GM19395 (cell line): ENCODE data around the gene TRRAP.

Source experiments
- ATAC-seq: cut with Tn5 transposase; IDR thresholded peaks from one replicate; pipeline ENCODE4 v1.9.1; 2021; ENCODE audit warnings: mild to moderate bottlenecking, moderate library complexity; ENCODE audit not compliant: unreplicated experiment

TRRAP gene

DNA sequence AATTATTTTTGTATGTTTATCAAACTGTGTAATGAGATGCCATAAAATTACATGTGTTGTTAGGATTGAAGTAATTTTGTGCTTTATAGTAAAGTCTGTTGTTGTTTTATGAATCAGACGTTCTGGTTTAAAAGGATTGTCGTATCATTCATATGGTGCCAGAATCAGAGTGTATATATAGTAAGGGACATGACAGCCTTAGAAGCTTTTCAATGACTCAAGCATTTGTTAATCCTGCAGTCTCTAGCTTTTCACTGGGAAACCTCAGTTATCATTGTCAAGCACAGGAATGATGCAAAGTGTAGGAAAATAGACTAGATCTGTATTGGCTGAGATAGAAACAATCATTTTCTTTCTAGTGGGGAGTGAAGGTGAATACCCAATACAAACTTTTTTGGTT, 57.5 kb downstream of the TRRAP start:
- ATAC-seq = no peak

DNA sequence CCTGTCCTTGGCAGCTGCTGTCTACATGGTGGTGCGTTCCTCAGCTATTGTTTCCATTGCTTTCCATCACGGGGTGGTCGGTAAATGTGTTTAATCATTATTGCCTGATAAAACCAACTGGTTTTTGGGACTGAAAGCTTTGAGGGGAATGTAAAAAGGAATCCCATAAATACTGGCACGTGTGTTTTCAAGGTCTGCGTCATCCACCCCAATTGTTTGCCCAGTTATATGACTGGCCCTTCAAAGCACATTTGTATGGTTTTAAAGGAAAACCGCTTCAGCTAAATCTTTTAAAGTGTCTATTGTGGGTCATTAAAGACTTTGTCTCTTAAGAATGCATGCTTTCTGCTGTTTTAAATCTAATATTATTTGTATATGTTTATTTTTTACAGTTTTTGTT, 65.0 kb downstream of the TRRAP start:
- ATAC-seq = no peak

DNA sequence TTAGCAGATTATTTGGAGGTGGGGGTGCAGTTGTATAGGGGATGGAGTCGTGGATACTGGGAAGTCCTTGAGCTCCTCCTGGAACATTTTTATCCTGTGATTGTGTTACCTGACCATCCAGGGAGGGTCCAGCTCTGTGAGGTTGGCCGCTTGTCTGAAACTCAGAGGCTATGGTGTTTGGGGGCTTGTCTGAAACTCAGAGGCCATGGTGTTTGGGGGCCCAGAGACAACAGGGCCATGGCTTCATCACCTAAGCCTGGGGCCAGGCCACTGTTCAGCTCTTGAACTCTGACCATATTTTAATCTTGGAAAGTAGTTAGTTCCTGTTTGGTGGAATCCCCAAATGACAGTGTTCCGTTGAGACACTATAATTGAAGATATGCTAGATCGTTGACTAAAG, 66.1 kb downstream of the TRRAP start:
- ATAC-seq = no peak

DNA sequence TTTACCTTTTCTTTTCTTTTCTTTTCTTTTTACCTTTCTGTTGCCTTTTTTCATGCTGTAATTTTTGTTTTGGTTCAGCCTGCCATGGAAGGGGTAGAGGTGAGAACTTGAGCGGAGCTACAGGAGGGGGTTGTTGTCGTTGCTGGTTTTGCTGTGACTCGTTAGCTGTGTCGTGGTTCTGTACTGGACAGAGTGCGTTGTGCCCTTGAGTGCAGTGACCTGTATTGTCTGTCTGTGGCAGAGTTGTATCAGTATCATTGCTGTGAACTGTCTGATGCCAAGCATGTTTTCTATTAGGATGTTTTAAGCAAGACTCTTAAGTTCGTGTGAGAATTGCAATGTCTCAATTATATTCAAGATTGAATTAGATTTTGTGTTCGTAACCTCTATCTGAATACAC, 67.5 kb downstream of the TRRAP start:
- ATAC-seq = no peak

DNA sequence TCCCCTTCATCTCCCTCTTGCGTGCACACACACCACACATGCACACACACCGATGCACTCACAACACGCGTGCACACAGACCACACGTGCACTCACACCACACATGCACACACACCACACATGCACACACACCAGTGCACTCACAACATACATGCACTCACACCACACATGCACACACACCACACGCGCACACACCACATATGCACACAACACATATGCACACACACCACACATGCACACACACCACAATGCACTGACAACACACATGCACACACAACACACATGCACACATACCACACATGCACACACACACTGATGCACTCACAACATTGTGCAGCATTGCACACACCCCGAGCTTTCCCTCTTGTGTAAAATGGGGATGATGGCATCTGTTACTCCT, 68.1 kb downstream of the TRRAP start:
- no peak for ATAC-seq

DNA sequence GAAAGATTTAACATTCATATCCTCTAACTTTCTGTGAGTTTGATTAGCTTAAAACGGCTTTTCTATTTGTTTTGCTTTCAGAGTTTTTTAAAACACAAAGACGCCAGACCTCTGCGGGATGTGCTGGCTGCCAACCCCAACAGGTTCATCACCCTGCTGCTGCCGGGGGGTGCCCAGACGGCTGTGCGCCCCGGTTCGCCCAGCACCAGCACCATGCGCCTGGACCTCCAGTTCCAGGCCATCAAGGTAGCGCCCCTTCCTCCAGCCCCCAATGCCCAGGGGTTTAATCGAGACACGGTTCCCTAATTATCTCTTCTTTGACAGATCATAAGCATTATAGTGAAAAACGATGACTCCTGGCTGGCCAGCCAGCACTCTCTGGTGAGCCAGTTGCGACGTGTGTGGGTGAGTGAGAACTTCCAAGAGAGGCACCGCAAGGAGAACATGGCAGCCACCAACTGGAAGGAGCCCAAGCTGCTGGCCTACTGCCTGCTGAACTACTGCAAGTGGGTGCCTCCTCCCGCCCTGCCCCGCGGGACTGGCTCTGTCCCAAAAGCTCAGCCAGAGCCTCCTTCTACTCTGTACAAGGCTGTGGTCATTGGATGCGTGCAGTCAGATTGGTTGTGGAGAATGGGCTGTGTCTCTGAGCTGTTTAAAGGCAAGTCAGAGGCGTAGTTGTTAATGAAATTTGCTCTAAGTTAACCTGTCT, 71.2 kb downstream of the TRRAP start:
- no peak for ATAC-seq

DNA sequence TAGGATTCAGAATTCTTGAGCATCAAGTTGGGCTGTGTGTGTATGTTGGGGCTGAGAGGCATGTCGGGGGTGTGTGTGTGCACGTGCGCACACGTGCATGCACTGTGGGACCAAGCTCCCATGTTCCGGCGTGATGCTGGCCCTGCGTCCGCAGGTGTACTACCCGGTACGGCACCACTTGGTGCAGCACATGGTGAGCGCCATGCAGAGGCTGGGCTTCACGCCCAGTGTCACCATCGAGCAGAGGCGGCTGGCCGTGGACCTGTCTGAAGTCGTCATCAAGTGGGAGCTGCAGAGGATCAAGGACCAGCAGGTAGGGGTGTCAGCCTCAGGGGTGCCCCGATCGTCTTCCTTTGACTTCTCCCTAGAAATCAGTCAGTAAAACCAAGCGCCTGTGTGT, 77.7 kb downstream of the TRRAP start:
- no peak for ATAC-seq

DNA sequence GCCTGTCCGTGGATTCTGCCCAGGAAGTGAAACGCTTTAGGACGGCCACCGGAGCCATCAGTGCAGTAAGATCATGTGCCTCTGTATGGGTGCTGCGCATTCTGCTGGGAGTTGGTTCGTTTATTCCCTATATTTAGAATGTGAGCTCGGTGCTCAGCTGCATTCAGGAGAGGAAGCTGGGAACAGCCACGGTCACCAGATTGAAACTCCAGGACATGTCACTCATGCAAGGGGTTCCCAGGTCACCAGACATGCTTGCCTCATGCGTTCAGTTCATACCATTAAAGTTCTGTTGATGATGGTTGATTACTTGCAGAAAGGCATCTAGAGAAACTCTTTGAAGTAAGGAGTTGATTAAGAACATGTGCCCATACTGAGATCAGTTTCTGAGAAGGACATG, 78.1 kb downstream of the TRRAP start:
- no peak for ATAC-seq

DNA sequence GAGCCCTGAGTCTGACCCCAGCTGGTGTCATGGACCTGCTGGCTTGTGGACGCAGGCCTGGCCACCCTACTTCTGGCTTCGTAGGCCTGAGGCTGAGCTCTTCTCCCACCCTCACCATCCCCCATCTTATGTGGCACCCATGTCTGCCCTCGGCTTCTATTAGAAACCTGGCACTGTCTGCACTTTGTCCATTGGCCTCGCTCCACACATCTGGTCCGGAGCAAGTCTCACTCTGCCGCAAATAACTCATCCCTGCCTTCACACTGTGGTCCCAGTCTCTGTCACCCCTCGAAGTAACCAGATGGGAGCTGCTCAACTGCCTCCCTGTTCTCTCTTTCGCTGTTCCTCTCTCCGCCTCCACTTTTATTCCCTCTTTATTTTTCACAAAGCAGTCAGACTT, 78.6 kb downstream of the TRRAP start:
- no peak for ATAC-seq

DNA sequence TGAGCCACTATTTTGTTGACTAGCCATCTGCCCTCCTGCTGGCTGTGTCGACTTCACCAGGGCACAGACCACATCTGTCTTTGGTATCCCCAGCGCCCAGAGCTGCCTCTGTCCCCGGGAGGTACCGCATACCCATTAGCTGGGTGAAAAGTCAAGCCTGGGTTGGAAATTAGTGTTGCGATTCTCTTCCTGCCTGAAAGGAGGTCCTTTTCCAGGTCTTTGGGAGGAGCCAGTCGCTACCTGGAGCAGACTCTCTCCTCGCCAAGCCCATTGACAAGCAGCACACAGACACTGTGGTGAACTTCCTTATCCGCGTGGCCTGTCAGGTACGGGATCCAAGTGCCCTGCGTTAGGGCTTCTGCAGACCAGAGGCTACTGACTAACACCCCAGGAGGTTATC, 79.4 kb downstream of the TRRAP start:
- ATAC-seq = no peak

DNA sequence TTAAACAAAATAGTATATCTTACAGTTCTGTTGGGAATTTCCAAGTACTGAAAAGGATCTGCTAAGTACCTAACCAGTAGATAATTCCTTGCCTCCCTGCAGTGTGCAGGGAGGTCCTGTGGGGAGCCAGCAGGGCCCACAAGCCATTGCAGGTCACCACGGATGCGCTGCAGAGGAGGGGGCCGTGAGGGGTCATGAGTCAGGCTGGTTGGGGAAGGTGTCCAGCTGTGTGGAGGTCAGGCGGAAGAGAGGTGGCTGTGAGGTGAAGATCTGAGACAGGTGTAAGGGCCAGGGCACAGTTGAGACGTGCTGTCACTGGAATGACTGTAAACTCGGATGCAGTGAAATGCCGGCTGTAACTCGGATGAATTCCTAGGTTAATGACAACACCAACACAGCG, 80.6 kb downstream of the TRRAP start:
- ATAC-seq = no peak

DNA sequence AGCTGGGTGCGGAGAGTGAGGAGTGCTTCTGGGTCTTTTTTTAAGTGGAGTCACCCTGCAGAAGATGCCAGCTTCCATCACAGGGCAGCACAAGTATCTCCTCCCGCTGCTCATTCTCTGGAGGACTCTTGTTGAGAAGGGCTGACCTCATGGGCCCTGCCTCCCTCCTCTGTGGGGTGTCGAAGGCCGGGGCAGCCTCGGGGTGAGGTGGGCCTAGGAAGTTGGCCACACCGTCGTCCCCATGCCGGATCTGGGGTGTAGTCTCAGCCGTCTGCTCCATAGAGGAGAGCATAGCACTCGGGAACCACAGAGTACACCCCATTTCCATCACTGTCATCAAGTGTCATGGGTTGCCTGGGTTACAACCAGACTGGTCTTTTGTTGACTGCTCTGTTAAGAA, 85.0 kb downstream of the TRRAP start:
- no peak for ATAC-seq

DNA sequence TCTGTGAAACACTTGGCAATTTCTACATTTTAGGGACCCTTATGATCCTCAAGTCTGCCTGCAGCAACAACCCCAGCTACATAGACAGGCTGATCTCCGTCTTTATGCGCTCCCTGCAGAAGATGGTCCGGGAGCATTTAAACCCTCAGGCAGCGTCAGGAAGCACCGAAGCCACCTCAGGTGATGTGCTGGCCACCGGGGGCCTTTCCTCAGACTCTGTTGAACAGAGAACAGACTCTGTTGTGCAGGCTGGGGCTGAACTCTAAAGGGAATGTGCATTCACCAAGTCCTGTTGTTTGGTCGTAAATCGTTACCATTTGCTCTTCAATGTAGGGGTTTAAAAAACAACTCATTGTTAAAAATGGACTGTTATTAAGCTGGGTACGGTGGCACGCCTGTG, 86.3 kb downstream of the TRRAP start:
- no peak for ATAC-seq

DNA sequence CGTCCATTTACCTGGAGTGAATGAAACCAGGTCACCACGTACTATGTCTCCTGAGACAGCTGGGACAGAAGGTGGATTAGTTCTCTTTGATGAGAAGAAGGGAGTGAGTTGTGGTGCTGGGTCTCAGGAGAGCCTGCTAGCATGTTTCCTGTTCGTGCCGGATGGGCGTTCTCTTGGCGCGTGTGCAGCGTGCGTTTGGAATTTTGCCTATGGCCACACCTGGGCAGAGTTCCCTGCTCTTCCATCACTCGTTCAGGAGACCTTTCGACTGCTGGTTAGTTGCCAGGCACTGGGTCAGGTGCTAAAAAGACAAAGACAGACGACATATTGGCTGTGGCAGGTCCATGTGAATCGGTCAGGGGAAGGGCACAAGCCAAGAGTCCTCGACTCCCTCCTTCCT, 90.3 kb downstream of the TRRAP start:
- ATAC-seq = no peak

DNA sequence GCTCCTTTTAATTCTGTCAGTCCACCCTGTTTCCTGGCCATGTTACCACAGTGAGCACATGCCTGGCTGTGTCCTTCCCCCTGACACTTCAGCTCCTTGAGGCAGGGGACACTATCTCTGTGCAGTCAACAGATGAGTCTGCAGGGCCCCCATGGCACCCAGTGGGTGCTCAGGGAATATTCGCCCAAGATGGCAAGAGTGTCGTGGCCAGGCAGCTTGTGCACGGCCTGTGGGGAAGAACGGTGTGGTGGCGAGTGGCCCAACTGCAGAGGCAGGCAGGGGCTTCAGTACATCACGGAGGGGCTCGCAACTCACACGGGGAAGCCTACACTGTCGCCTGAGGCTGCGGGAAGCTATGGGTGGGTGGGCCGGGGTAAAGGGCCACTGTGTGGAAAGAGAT, 91.1 kb downstream of the TRRAP start:
- ATAC-seq = no peak

DNA sequence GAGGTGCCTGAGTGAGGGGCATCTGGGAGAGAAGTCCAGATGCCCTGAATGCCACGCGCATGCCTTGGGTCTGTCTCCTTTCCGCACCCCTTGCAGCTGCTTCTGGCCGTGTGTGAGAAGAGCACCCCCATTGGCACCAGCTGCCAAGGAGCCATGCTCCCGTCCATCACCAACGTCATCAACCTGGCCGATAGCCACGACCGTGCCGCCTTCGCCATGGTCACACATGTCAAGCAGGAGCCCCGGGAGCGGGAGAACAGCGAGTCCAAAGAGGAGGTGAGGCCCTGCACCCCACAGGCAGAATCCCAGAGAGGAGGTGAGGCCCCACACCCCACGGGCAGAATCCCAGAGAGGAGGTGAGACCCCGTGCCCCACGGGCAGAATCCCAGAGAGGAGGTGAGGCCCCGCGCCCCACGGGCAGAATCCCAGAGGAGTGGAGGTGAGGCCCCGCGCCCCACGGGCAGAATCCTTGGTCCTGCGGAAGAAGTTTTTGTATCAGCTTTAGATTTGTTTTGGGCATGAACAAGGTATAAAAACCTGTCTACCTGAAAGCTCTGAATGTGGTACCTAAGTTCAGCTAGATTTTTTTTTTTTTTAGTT, 91.8 kb downstream of the TRRAP start:
- no peak for ATAC-seq

DNA sequence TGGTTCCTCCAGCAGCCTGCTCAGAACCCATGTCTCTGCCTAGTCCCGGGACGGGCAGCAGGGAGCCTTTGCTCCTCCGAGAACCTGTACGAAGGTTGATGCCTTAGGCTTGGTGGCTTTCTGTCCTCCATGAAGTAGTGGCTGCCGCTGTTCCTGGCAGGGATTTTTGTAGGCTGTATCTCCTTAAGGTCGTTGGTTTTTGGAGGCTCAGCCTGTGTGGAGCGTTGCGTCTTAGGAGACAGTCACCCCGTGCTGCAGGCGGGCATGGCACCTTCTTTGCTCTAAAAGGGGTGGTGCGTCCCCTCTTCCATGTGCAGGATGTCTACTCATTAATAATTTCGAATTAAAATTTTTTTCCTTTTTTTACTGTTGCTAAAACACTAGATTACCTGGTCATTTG, 92.5 kb downstream of the TRRAP start:
- no peak for ATAC-seq

DNA sequence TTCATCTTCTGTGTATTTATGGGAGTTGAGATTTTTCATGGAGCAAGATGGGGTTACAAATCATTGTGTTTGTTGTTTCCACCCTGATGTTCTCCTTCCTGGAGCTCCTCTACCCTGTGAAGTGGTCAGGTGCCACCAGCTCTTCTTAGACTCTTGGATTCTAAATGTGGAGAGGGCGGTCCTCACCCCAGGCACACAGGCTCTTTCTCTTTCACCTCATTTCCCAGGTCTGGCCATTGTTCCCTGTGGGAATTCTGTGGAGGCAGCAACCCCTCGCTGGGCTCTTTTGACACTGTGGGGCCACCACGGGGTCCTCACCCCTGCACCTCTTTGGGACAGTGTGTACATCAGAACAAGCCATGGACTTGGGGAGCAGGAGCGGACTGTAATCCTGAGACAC, 95.9 kb downstream of the TRRAP start:
- no peak for ATAC-seq

DNA sequence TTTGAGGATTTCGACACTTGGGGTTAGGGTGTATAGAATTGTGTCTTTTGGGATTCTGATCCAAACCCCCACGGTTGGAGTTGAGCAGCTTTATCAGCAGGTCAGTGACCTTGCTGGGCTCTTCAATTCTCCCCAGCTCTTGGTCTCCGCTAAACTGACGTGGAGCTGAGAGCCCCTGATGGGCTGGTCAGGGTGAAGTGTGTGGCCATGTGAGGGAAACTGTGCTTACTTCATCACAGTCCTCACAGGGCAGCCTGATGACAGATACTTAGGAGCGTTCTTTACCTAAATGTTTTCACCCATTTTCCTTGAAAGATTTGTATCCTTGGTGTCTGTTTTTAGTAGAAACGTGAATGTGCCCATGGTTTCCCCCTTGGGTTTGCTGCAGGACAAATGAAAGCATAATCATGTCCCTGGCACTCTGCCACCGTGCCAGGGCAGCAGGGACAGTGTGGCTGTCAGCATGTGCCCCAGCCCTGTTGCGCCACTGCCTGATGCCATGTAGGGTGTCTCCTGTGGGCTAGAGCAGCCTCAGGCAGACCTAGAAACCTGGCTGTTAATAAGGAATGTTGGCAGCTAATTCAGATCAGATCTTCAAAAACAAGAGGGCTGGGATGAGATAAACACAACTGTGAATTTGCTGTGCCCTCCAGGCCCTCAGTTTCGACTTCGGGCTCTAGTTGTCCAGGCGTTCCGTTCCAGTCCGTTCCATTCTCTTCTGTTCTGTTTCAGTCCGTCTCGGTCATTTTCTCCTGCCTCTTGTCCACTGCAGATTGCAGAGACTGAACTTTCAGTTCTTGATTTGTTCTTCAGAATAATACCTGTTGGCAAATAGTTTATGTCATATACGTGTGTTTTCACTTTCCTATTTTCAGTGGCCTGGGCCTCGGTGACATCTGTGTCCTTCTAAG, 96.8 kb downstream of the TRRAP start:
- no peak for ATAC-seq

DNA sequence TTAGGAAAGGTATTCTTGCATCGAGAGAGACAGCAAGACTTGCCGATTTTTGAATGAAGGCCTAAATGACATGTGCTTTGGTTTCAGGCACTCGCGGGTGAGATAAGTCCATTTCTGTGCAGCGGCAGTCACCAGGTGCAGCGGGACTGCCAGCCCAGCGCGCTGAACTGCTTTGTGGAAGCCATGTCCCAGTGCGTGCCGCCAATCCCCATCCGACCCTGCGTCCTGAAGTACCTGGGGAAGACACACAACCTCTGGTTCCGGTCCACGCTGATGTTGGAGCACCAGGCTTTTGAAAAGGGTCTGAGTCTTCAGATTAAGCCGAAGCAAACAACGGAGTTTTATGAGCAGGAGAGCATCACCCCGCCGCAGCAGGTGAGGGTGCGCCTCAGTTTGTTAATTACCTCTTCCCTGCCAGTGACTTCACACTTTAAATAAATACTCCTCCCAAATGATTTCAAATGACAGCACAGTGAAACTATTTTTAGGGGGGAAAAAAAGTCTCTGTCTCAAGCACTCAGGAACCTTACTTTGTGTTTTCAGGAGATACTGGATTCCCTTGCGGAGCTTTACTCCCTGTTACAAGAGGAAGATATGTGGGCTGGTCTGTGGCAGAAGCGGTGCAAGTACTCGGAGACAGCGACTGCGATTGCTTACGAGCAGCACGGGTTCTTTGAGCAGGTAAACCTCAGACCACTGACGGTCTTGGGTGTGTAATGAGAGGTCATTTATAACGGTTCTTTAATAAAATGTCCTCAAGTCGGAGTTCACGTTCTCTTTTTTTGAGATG, 98.3 kb downstream of the TRRAP start:
- no peak for ATAC-seq

DNA sequence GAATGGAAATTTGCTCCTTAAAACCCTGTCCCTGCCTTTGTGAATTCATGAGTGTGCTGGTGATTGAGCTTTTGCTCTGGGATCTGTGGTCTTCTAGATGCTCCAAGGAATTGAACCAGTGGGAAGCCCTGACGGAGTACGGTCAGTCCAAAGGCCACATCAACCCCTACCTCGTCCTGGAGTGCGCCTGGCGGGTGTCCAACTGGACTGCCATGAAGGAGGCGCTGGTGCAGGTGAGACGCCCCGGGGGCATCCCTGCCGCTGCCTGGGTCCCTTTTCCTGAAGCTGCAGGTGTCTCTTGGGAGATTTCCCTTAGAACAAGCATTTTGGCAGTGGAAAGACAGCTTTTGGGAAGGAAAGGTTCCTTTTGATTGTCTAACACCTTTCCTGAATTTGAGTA, 100.3 kb downstream of the TRRAP start:
- no peak for ATAC-seq
